GM23338 (cell line): ENCODE data around the gene ZBTB5. TPM values are rescaled to one million over a fixed set of nuclear protein-coding genes. Genes with fewer than 3 reads are reported as not detected.

Experiments
- ATAC-seq: fragments of 200-7000 bp; cut with Tn5 transposase; 3 replicates; pipeline ENCODE4 v1.9.1; 2020
- DNase-seq: peaks from one replicate; pipeline ENCODE4 v3.0.0-alpha.2; 2015; ENCODE audit warnings: low spot score
- H2AFZ ChIP-seq: fragments of 200-600 bp; sonication (generic); 2 replicates; pipeline ENCODE4 v1.8.0; 2016; ENCODE audit warnings: antibody characterized with exemption, mild to moderate bottlenecking, moderate library complexity
- H3F3A ChIP-seq: fragments of 200-600 bp; sonication (generic); replicated peaks from 2 replicates; pipeline ENCODE4 v1.8.0; 2017; ENCODE audit warnings: antibody characterized with exemption, mixed run types, low read depth
- H3K27ac ChIP-seq: fragments of 200-600 bp; sonication (generic); 2 replicates; pipeline ENCODE4 v1.6.1; 2016; ENCODE audit warnings: low read depth
- H3K27me3 ChIP-seq: fragments of 200-600 bp; sonication (generic); 2 replicates; pipeline ENCODE4 v1.8.0; 2016; ENCODE audit warnings: mild to moderate bottlenecking, mixed run types, moderate library complexity; ENCODE audit not compliant: insufficient read depth
- H3K36me3 ChIP-seq: fragments of 200-600 bp; sonication (generic); 2 replicates; pipeline ENCODE4 v1.8.0; 2016; ENCODE audit warnings: mild to moderate bottlenecking; ENCODE audit not compliant: insufficient read depth
- H3K4me1 ChIP-seq: fragments of 200-600 bp; sonication (generic); 2 replicates; pipeline ENCODE4 v1.8.0; 2016; ENCODE audit warnings: mild to moderate bottlenecking, moderate library complexity; ENCODE audit not compliant: insufficient read depth
- H3K4me2 ChIP-seq: fragments of 200-600 bp; sonication (generic); 2 replicates; pipeline ENCODE4 v1.7.1; 2017; ENCODE audit warnings: mixed run types
- H3K4me3 ChIP-seq: fragments of 200-600 bp; sonication (generic); 2 replicates; pipeline ENCODE4 v1.6.1; 2016; ENCODE audit warnings: mixed run types
- H3K79me2 ChIP-seq: fragments of 200-600 bp; sonication (generic); replicated peaks from 2 replicates; pipeline ENCODE4 v1.8.0; 2017; ENCODE audit warnings: mild to moderate bottlenecking; ENCODE audit not compliant: insufficient read depth
- H3K9me2 ChIP-seq: fragments of 200-600 bp; sonication (generic); 2 replicates; pipeline ENCODE4 v1.8.0; 2017; ENCODE audit not compliant: insufficient read depth
- H4K20me1 ChIP-seq: fragments of 200-600 bp; sonication (generic); replicated peaks from 2 replicates; pipeline ENCODE4 v1.8.0; 2017; ENCODE audit warnings: mild to moderate bottlenecking; ENCODE audit not compliant: insufficient read depth
- H3K27ac Mint-ChIP-seq: 2 replicates; pipeline ENCODE4 v1.8.0; 2020; ENCODE audit warnings: inconsistent platforms, mild to moderate bottlenecking, moderate library complexity, mixed read lengths
- H3K27me3 Mint-ChIP-seq: 3 replicates; pipeline ENCODE4 v1.8.0; 2022; ENCODE audit warnings: low read depth, mild to moderate bottlenecking, moderate library complexity, mixed read lengths, inconsistent platforms; ENCODE audit not compliant: insufficient read depth, poor library complexity
- H3K36me3 Mint-ChIP-seq: 3 replicates; pipeline ENCODE4 v1.8.0; 2021; ENCODE audit warnings: low read depth, mild to moderate bottlenecking, inconsistent platforms, moderate library complexity, mixed read lengths
- H3K4me1 Mint-ChIP-seq: 3 replicates; pipeline ENCODE4 v1.8.0; 2020; ENCODE audit warnings: mild to moderate bottlenecking, inconsistent platforms, mixed read lengths
- H3K4me3 Mint-ChIP-seq: 3 replicates; pipeline ENCODE4 v1.8.0; 2021; ENCODE audit warnings: moderate library complexity, mild to moderate bottlenecking, inconsistent platforms, mixed read lengths
- H3K9me3 Mint-ChIP-seq: 3 replicates; pipeline ENCODE4 v1.8.0; 2020; ENCODE audit warnings: moderate library complexity, mild to moderate bottlenecking, inconsistent platforms, mixed read lengths
- CTCF ChIP-seq, 2 experiments: fragments of 200-600 bp in 1 of 2; sonication (generic) in 1 of 2; conservative IDR thresholded peaks; 2 replicates each; pipeline versions ENCODE4 v1.5.1 to v1.6.1; 2016 to 2017; ENCODE audit warnings: antibody characterized with exemption in 2 of 2, low read depth in 2 of 2, mild to moderate bottlenecking in 2 of 2, moderate library complexity in 1 of 2
- ETS1 ChIP-seq: IDR thresholded peaks from 2 replicates; pipeline ENCODE4 v1.6.1; 2016; ENCODE audit warnings: antibody characterized with exemption
- EZH2 ChIP-seq: fragments of 200-600 bp; sonication (generic); IDR thresholded peaks from one replicate; pipeline ENCODE4 v1.8.0; 2017; ENCODE audit warnings: antibody characterized with exemption, mild to moderate bottlenecking, low read depth; ENCODE audit not compliant: unreplicated experiment
- JUNB ChIP-seq: IDR thresholded peaks from one replicate; pipeline ENCODE4 v1.6.1; 2016; ENCODE audit warnings: antibody characterized with exemption; ENCODE audit not compliant: unreplicated experiment
- STAT1 ChIP-seq: IDR thresholded peaks from one replicate; pipeline ENCODE4 v1.6.1; 2016; ENCODE audit warnings: antibody characterized with exemption; ENCODE audit not compliant: unreplicated experiment
- ZNF114 ChIP-seq: fragments of 250-450 bp; sonication (Bioruptor Pico); IDR thresholded peaks from 2 replicates; pipeline ENCODE4 v1.5.0; 2020; ENCODE audit warnings: mild to moderate bottlenecking, moderate library complexity
- ZNF462 ChIP-seq: fragments of 250-450 bp; sonication (Bioruptor Pico); IDR thresholded peaks from 2 replicates; pipeline ENCODE4 v1.5.0; 2020; ENCODE audit warnings: mild to moderate bottlenecking, moderate library complexity
- polyA plus RNA-seq: library from polyadenylated mRNA; unstranded; fragments of >200 nt; fragmentation: Nextera tagmentation; extraction: Ambion mirVana; gene quantifications from 2 replicates; pipeline ENCODE4 v1.2.1, GENCODE V29; 2016
- total RNA-seq: library from RNA; depleted of rRNA; stranded (reverse); fragments of >200 nt; shearing (Covaris generic); gene quantifications from 2 replicates; pipeline ENCODE4 v1.2.3, GENCODE V29; 2014

The ZBTB5 gene
- total and polyA plus RNA-seq, 2 experiments from 2014 or later: 2.8 to 19.5 TPM

GRCh38 chr9:37508834-37509206 is 43.6 kb upstream of the ZBTB5 start:
- no peaks in the 10 kb centered on the region; the same call in 2 of the 3 replicates for H3K4me1 Mint-ChIP-seq
- H4K20me1 ChIP-seq: peaks cover 17% of the 10 kb centered on the region
- no peak overlapping the region for H3K4me3 ChIP-seq
- H3K36me3 Mint-ChIP-seq: peaks cover 14% of the 10 kb centered on the region
- no peaks in the 10 kb centered on the region for H3K4me1 ChIP-seq
- H3K36me3 ChIP-seq: 0 out of 2 replicates have a peak, but pooled peaks cover 11% of the 10 kb centered on the region
- no peak overlapping the region for H3K27ac ChIP-seq
- H3K4me3 Mint-ChIP-seq: no peak overlapping the region
- H2AFZ ChIP-seq: no peak overlapping the region
- no peaks in the 10 kb centered on the region for H3K79me2 ChIP-seq
- ATAC-seq: no peak
- H3K9me3 Mint-ChIP-seq: no peaks in the 10 kb centered on the region
- H3K27me3 Mint-ChIP-seq: peaks cover 10% of the 10 kb centered on the region
- H3K4me2 ChIP-seq: no peak overlapping the region
- H3K9me2 ChIP-seq: no peaks in the 10 kb centered on the region
- no peak for TF ChIP-seq STAT1
- TF ChIP-seq JUNB: no peak
- TF ChIP-seq ZNF114 (CRISPR knock-in tag): no peak
- no peak for TF ChIP-seq EZH2
- 0 out of 4 replicates have a peak, but pooled peaks of 1 of the 2 experiments have one; percentile 13 for TF ChIP-seq CTCF (conservative IDR thresholded peaks at IDR 0.05; ENCODE audit: low read depth in 2 of 2)
- no peak for TF ChIP-seq ZNF462
- TF ChIP-seq ETS1: no peak
- H3F3A ChIP-seq: no peaks in the 10 kb centered on the region
- no peak overlapping the region for H3K27ac Mint-ChIP-seq
- no peaks in the 10 kb centered on the region for H3K27me3 ChIP-seq
- DNase-seq: no peak
